ENCODE measurements around the gene CA5A.
A peak's percentile ranks its signal among the peaks of the same experiment; 100 is the strongest.

Gene CA5A

DNA sequence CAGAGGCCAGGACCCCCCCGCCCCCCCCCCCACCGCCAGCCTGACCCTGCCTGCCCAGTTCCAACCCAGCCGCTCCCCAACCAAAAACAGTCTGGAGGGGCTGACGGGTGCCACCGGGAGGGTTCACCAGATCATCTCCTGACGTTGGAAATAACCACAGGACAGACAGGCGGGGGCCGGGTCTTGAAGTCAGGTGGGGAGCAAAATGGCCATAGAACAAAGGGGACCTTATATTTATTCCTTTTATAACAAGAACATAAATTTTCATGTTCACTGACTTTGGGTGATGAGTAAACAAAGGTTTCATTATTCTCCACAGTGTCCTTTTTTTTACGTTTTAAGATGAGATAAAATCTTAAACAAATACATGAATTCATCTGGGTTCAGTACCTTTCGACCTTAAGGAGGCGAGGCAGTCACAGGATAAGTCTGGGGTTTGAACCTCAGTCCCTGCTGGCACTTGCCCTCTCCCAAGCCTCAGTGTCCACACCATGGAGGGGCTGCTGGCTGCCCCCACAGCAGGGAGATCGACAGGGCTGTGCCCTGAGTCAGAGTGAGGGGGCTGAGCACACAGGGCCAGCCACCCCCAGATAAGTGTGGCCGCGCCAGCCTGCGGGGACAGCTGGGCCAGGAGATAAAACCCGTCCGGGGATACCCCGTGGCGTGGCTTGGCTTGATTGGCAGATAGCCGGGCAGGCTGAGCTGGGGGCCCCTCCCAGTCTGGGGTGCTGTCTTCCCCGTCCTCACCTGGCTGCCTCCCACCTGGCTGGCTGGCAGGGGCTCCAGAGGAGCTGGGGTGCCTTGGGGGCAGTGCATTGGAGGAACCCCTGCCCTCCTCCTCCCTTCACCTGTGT, 82.0 kb downstream of the CA5A start:
- DNase-seq (ENCODE audit: low read depth in 3 of 3, low spot score in 1 of 3) = no peak

DNA sequence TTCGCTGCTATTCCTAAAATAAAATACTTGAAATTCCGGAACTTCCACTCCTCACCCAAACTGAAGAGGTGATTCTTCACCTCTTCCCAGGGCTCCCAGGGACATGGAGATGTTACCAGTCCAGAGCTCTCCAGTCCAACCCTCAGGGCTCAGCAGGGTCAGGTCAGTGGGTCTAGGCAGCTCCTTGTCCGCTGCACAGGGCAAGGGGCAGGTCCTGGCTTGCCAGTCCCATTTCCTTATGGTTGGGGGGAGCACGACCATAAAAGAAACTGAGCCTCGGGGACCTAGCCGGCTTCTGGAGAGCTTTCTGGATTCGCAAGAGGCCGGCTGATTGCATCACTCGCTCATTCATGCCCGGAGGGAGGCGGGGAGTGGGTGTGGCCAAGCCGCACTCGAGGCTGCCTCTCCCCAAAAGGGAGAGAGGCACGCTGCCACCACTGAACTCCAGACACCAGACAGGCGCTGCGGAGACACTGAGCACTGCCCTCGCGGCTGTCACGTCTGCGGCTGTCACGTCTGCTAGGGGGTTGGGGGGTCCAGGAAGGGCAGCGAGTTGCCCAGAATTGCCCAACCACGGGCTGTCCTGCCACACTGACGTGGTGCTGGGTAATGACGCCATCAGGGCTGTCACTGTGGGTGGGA, 82.8 kb downstream of the CA5A start:
- peak; percentile 68 to 82 (median 72) for DNase-seq (ENCODE audit: low read depth in 3 of 3, low spot score in 1 of 3)

GRCh38 chr16:87851601-87852000, 84.7 kb downstream of the CA5A start:
- DNase-seq (ENCODE audit: low read depth in 3 of 3, low spot score in 1 of 3) = no peak

DNA sequence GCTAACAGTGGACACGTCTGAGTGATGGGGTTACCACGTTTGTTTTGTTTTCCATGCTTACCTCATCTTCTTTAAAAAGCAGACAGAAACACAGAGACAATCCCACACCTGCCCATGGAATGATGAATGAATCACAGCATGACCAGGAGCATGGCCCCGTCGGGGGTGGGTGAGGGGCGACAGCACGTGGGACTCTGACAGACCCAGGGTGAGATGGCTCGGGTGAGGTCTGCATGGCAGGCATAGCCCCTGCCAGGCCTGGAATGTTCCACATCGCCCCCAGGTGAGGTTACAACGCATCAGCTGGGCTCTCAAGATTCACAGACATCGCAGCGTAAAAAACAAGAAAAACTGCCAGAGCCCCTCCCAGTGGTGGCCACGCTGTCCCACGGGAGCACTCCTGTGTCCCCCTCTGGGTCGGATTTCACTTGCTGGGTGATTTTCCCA, 85.2 kb downstream of the CA5A start:
- DNase-seq (ENCODE audit: low read depth in 3 of 3, low spot score in 1 of 3) = no peak

GRCh38 chr16:87850009-87851006, 86.0 kb downstream of the CA5A start:
- DNase-seq (ENCODE audit: low read depth in 3 of 3, low spot score in 1 of 3) = peak; percentile 42 to 62 (median 57)

DNA sequence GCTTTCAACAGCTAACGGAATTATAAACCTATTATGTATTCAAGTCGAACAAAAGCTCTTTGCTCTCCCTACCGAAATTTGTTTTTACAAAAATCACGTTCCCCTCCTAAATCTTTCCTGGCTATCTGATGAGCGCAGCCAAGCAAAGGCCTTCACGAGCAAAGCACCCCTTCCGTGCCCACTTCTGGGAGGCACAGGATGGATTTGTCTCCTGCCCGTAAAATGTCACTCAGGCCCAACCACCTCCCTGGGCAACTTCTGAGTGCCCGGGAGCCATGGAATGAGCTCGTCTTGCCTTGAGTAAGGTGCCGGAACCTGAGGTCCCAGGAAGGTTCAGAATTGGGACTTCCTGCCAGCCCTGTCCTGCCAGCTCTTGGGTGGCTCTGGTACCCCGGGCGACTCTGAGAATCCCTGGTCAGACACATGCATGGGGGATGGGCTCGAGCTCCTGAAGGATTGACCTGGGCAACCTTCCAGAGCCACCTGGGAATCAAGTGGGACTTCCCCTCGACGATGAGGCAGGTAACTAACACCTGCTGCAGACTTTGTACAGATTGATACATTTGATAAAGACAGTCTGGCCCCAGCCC, 86.8 kb downstream of the CA5A start:
- DNase-seq (ENCODE audit: low read depth in 3 of 3, low spot score in 1 of 3) = no peak

DNA sequence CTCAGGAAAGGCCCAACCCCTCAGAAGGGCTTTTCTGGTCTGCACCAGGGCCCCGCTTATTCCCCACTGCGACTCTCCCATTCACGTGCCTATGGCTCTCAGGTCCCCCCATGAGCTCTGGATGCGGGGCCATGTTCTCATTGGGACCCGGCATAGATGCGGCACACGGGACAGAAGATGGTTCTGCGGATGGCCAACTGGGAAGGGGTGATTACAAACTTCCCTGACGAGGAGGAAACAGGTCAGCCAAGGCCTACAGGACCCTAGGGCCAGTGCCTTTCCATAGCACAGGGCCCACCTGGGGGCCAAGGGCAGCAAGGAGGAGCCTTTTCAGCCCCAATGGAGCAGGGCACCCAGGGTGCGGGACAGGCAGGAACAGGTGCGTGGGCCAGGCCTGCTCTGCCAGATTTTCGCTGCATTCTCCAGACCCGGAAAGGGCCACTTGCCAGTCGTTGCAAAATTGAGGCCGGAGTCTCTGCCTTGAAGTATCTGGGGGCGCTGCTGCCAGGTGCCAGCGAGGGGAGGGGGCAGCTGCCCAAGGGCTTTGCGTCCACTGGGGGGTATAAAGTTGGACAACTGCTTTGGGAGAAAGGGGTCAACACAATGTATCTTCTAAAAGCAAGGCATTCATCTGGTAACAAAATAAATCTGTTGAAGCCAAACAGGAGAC, 87.5 kb downstream of the CA5A start:
- DNase-seq (ENCODE audit: low read depth in 3 of 3, low spot score in 1 of 3) = no peak

GRCh38 chr16:87847785-87848675, 88.3 kb downstream of the CA5A start:
- DNase-seq (ENCODE audit: low read depth in 3 of 3, low spot score in 1 of 3) = no peak

GRCh38 chr16:87847467-87847784, 88.9 kb downstream of the CA5A start:
- DNase-seq (ENCODE audit: low read depth in 3 of 3, low spot score in 1 of 3) = no peak

DNA sequence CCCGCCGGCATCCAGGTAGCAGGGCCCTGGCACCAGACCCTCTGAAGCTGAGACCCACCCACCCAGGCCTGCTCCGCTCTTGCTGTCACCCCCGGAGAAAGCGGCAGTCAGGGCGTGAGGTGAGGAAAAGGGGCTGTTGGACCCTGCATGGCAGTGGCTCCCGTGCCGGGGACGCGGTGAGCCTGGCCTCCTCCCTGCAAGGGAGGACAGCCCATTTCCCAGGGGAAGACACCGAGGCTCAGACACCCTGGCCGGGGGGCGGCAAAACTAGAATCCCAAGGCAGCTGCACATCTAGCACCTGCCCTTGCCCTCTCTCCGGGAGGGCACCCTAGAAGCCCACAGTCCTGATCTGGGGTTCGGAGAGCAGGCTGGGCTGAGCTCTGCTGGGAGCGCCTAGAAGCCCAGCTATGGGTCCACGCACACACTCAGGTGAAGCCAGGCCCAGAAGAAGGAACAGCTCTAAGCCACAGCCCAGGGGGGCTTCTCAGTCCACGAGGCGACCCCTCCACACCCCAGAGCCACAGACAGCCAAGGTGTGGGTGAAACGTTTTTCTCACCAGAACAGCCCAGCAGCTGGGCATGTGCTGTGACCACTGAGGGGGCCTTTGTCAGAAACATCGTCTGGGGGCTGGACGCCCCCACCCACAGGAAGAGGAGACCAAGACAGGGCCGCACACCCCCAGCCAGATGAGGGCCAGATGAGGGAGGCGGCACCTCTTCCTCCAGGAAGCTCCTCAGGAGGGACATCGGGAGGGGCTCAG, 89.4 kb downstream of the CA5A start:
- no peak for DNase-seq (ENCODE audit: low read depth in 3 of 3, low spot score in 1 of 3)

- DNase-seq (ENCODE audit: low read depth in 3 of 3, low spot score in 1 of 3) = no peak
These were observed 90.3 kb downstream of the CA5A start for GRCh38 chr16:87845807-87846619.

DNA sequence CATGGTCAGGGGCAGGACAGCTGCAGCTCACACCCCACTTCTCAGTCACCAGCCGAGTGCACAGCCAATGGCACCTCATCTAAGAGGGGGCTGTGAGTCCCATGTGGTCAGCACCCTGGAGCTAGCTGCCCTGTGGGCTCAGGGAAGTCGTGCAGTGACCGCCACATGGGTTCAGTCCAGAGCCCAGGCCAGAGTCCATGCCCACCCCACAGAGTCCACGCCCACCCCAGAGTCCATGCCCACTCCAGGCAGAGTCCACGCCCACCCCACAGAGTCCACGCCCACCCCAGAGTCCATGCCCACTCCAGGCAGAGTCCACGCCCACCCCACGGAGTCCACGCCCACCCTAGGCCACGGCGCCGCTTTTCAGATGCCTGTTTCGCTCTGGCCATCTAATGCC, 91.1 kb downstream of the CA5A start:
- no peak for DNase-seq (ENCODE audit: low read depth in 3 of 3, low spot score in 1 of 3)

DNA sequence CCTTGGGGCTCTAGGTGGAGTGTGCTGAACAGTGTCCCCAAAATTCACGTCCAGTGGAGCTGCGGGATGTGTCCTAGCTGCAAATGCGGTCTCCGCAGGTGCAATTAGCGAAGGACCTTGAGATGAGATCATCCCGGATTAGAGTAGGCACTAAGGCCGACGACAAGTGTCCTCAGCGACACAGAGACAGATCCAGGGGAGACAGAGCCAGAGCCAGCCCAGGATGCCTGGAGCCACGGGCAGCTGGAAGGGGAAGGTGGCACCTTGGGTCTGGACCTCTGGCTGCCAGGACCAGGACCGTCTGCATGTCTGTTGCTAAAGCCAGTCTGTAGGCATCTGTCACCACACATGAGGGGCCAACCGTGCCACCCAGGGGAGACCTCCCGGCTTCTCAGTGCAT, 91.5 kb downstream of the CA5A start:
- no peak for DNase-seq (ENCODE audit: low read depth in 3 of 3, low spot score in 1 of 3)

- DNase-seq (ENCODE audit: low read depth in 3 of 3, low spot score in 1 of 3) = no peak
These were observed 92.1 kb downstream of the CA5A start for GRCh38 chr16:87844120-87844733.

- no peak for DNase-seq (ENCODE audit: low read depth in 3 of 3, low spot score in 1 of 3)
These were observed 92.6 kb downstream of the CA5A start for GRCh38 chr16:87843678-87844105.

DNA sequence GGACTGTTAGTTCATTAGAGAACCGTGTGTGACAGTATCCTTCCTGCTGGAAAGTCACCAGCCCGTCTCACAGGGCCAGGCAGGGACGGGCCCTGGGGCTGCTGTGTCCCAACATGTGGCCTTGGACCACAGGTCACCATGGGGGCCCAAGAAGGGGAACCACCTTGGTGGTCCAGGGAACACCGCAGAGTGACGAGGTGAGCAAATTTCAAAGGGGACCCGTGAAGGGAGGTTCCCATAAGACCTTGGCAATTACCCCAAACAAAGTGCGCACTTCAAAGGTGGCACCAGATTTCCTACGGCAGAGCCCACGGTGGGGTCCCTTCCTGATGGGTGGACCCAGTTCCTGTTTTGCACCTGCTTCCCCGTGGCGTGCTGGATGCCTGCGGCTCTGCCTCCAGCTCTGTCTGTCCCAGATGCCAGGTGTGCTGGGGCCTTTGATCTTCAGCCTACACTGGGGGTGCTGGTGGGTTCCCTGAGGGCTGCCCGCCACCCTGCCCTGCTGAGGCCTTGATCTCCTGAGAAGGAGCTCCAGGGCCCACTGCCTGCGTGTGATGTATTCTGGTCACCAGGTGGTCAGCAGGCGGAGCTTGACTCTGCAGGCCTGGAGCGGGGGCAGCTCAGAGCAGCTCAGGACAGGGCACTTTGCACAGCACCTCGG, 94.0 kb downstream of the CA5A start:
- no peak for DNase-seq (ENCODE audit: low read depth in 3 of 3, low spot score in 1 of 3)
